Neural cell (in vitro differentiated cells): Measurements from ENCODE around the gene TMEM126B.

ENCODE experiments used
- CTCF ChIP-seq: fragments of 450-650 bp; IDR thresholded peaks from 2 replicates; pipeline ENCODE4 v1.5.1; 2014; ENCODE audit warnings: antibody characterized with exemption, mild to moderate bottlenecking, moderate library complexity; ENCODE audit not compliant: poor library complexity, severe bottlenecking
- EP300 ChIP-seq: fragments of 450-650 bp; conservative IDR thresholded peaks from 2 replicates; pipeline ENCODE4 v1.6.1; 2014; ENCODE audit warnings: antibody characterized with exemption, mild to moderate bottlenecking, moderate library complexity; ENCODE audit not compliant: poor library complexity, severe bottlenecking
- EZH2 ChIP-seq: fragments of 200-600, 300-800 bp; shearing (Covaris generic), sonication (generic); IDR thresholded peaks from 2 replicates; pipeline ENCODE4 v1.6.1; 2014; ENCODE audit warnings: antibody characterized with exemption, low read length, borderline replicate concordance, mild to moderate bottlenecking; ENCODE audit not compliant: insufficient read depth, poor library complexity, severe bottlenecking
- MXI1 ChIP-seq: fragments of 450-650 bp; conservative IDR thresholded peaks from 2 replicates; pipeline ENCODE4 v1.6.1; 2014; ENCODE audit warnings: antibody characterized with exemption, mild to moderate bottlenecking; ENCODE audit not compliant: poor library complexity, severe bottlenecking
- POLR2AphosphoS5 ChIP-seq: IDR thresholded peaks from 2 replicates; pipeline ENCODE4 v1.6.1; 2012
- RAD21 ChIP-seq: fragments of 450-650 bp; conservative IDR thresholded peaks from 2 replicates; pipeline ENCODE4 v1.6.1; 2014; ENCODE audit warnings: antibody characterized with exemption, mild to moderate bottlenecking, moderate library complexity
- SMC3 ChIP-seq: fragments of 450-650 bp; conservative IDR thresholded peaks from 2 replicates; pipeline ENCODE4 v1.6.1; 2014; ENCODE audit warnings: antibody characterized with exemption, mild to moderate bottlenecking, moderate library complexity; ENCODE audit not compliant: poor library complexity

- TF ChIP-seq EZH2 (no peak), RAD21 (no peak), CTCF (no peak), SMC3 (no peak), MXI1 (no peak), POLR2AphosphoS5 (no peak), EP300 (no peak)
These were observed 45.0 kb downstream of the TMEM126B start for GRCh38 chr11:85673393-85673792.
